ENCODE data around the gene STIM2.

Gene STIM2

DNA sequence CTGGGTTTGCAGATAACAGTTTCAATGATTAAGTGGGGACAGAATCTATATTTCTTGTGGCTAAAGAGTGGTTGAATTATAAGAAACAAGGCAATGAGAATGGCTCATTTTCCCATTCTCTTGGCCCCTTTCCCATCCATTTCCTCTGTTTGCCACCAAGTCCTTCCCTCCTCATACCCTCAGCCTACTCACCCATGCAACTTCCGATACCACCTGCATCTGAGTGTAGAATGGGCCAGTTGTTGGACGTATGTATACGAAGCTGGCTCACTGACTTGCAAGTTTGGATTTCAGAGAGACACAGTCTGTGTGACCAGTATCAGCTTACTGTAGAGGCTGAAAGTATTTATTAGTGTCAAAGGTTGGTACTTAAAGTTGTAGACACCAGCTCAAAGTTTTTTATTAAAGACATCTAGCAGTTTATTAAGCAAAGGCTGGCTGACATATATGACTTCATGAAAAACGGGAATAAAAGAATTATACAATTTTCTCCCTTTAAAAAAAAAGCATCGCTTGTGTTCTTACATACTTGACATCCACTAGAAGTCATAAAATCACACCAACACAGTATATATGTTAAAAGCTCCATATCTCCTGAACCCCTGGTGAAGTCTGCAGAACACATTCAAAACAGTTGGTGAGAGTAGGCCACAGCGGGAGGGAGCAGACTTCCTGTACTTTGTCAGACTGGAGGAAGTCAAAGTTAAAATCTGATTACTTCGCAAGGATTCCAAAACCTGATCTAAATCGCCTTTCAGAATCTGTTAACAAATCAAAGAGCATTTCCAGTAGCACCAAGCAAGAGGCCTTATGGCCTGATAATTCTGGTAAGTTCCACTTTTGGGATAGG is 22.4 kb upstream of the STIM2 start:
- DNase-seq = no peak

DNA sequence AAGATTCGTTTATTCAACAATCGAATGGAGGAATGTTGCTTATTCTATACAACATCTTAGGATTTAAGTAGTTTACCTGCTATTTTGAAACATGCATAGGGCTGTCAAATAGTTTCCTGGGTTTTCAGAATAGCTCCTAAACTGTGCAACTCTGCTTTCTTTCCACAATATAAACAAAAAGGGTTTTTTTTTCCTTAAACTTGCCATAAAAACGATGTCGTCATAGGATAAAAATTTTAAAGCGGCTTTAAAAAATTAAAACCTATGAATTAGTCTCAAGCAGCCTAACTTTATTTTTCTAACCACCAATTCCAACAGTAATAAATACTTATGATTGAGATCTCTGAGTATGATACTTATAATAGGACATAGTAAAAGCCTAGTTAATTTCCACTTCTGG is 21.6 kb upstream of the STIM2 start:
- no peak for DNase-seq

DNA sequence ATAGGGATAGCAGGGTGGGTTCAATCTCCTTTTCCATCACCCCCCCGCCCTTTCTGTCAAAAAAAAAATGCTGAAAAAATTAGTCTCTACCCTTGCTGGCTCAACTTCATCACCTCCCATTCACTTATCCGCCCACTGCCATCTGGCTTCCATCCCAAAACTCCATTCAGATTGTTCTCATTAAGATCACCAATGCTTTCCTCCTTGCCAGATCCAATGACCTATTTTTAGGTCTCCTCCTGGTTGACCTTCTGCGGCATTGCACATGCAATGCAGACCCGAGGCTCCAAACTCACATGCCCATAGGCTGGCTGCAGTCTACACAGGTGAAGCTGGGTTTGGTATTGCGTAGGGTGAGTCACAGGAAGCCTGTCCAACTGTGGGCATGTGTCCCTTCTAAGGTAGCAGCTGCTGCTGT is 21.1 kb upstream of the STIM2 start:
- no peak for DNase-seq

DNA sequence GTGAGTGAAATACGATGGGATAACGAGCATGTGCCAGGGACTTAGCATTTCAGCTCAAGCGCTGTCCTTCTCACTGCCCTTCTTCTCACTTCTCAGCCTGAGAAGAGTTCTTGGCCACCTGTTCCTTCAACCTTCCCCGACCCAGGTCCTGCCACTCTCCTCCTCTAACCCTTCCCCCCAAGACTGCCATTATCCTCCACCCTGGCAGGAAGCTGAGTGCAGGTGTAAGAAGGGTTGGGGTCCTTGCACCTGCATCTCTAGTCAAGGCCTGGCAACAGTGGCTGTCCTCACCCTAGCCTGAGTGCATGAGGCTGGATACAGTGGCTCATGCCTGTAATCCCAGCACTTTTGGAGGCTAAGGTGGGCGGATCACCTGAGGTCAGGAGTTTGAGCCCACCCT is 19.9 kb upstream of the STIM2 start:
- no peak for DNase-seq

DNA sequence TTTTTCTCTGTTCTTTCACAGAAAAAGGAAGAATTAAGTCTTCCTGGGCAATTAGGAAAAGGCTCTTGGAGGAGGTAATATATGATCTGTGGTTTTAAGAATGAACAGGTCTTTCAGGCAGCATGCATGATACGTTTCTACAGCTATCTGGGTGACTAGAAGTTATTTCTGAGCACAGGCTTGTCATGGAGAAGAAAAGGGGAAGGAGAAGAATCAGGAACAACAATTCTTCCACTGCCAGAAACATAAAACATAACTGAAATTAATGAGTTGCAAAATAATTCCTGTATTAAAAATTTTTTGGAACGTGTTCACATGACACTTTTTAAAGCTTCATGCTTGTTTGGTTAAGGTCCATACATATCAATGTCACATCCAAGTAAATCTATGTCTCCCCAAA is 17.7 kb upstream of the STIM2 start:
- DNase-seq = no peak

DNA sequence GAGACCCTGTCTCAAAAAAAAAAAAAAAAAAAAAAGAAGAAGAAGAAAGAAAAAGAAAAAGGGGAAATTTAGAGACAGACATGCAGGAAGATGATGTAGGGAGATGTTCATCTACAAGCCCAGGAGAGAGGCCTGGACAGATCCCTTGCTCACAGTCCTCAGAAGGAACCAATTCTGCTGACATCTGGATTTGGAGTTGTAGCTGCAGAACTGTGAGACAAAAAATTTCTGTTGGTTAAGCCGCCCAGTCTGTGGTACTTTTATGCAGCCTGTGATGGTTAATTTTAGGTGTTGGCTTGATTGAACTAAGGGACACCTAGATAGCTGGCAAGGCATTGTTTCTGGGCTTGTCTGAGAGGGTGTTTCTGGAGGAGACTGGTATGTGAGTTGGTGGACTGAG is 10.1 kb upstream of the STIM2 start:
- DNase-seq = no peak

DNA sequence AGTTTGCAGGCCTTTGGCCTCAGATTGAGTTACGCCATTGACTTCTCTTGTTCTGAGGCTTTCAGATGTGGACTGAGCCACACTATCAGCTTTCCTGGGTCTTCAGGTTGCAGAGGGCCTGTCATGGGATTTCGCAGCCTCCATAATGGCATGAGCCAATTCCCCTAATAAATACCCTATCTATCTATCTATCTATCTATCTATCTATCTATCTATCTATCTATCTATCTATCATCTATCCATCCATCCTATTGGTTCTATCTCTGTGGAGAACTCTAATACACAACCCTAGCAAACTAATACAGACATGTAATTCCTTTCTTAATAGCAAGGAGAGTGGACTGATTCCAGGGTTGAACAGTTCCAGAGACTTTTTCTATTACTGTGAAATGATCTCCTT is 9.5 kb upstream of the STIM2 start:
- DNase-seq = no peak

DNA sequence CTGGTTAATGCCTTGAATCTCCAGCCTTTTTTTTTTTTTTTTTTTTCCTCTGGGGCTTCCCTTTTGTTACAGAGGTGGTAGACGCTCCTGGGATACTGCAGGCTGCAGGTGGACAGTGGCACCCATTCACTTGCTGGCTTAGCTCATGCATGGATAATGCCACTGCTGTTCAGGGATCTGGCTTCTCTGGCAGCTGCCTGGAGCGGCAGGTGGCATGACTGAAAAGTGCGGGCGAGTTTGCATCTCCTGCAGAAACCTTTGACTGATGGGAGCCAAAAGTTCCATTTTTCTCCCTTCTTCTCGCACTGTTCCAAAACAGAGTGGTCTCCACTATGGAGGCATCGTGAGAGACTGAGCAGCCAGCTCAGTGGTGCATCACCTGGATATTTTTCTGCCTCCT is 5.9 kb upstream of the STIM2 start:
- peak; percentile 8 for DNase-seq

DNA sequence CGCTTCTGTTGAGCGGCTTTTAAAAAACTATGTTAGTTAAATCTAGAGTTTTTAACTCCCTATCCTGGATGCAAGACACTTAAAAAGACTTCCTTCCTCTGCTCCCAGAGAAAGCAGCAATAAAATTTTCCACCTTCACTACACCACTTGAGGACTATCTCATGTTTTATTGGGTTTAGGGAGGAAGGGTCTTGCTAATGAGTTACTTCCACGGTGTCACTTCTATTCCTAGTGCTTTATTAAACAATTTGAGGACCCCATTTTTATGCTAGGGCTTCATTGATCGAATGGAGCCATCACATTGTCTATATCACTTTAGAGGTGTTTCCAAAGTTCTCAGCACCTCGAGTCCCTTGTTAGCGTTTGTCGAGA is 3.7 kb upstream of the STIM2 start:
- DNase-seq = no peak

DNA sequence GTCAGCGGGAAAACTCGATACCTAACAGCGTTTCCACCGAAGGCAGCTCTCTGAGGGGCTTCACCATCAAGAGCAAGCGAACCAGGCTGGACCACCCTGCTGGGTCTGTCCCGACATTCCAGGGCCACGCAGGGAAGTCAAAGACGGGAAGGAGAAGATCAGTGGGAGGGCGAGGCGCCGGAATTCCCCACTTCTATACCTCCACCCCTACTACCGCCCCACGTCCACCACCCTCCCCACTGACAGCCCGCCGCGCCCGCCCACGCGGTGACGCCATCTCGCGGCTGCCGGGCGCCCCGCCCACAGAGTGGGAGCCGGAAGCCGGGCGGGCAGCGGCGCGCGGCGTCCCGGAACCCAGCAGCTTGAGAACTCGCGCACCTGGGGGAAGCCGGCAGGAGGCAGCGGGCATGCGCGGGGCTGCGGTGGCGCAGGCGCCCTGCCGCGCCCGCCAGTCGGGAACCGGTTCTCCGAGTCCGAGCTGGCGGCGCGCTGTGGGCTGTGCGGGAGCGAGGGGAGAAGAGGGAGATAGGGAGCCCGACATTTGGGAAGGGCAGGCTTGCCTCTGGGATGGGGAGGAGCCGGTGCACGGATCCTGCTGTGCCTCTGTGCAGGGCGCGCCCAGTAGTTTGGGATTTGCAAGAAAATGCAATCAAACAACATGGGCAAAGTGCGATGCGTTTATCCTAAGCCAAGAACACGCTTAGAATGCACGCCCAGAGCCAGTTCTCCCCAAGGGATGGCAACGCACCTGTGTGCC is 3.2 kb upstream of the STIM2 start:
- peak; percentile 88 for DNase-seq

DNA sequence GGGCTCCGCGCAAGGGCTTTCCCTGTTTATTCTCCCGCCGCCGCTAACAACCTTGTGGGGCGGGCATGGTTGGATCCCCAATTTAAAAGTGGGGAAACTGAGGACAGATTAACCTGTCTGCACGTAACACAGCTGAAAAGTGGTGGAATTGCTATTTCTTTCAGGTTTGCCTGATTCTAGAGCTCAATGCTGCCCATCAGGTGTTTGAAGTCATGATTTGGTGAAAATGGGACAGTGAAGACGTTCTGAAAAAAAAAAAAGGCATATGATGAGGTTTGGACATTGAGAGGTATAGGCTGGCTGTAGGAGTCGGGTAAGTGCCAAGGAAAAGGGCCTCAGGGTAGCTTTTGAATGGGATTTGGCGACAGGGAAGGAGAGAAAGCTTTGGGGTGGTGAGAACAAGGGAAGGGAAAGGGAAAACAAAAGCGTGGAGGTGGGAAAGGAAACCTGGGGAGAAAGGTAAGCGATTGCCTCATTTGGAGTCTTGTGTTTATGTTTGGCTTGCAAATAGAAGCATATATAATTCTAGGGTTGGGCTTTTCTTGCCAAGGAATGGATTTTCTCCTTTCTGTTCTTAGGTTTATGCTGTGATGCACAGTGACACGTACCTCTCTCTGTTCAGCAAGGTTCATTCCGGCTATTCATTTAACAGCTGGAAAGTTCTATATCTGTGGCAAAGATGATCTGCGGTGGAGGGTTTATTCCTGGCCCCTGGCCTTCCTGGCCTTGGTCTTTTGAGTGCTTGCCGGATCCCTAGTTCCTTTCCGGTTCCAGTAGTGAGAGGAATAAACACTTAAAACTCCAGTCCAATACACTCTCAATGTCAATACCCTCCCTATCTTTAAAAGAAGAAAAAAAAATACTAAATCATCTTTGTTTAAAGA is 2.4 kb upstream of the STIM2 start:
- DNase-seq = no peak

DNA sequence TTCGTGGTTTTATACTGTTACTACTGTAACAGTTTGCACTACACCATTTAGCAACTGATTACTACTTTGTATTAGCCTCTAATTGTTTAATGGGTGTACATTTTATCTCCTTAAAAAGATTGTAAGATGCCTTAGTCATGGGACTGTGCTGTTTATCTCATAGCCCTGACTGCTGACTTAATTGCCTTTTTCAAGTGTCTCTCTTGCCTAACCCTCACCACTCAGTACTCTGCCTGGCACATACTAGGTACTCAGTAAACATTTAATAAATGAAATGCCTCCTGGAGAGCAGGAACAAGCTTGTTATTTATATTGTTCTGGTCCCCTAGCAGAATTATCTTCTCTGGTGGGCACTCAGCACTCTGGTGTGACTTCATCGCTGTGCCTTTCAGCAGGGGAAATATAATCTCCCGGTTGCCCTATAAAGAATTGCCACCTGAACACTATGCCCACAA is 1.7 kb upstream of the STIM2 start:
- DNase-seq = no peak

DNA sequence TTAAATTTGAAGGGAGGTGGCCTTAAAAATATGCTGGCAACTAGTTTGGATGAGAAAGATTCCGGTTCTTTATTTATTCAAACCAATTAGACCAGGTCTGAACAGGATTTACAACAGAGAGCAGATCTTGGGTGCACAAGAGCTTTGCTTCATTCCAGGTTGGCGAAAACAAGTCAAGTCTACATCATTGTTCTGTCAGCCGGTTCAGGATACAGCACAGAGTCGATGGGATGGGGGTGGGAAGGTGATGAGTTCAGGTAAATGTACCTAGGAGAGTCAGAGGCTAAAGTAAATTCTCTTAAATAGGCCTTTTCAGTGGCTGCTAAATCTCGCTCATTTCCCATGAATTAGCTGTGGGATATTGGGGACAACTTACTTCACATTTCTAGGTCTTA is 882 bp upstream of the STIM2 start:
- DNase-seq = no peak

DNA sequence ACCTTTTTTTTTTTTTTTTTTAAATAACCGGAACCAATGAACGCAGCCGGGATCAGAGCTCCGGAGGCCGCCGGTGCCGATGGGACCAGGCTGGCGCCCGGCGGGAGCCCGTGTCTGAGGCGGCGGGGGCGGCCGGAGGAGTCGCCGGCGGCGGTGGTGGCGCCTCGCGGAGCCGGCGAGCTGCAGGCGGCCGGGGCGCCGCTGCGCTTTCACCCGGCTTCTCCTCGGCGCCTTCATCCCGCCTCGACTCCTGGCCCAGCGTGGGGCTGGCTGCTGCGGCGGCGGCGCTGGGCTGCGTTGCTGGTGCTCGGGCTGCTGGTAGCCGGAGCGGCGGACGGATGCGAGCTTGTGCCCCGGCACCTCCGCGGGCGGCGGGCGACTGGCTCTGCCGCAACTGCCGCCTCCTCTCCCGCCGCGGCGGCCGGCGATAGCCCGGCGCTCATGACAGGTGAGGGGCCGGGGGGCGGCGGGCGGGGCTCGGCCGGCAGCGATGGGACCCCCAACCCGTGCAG is 337 bp downstream of the STIM2 start:
- DNase-seq = no peak

DNA sequence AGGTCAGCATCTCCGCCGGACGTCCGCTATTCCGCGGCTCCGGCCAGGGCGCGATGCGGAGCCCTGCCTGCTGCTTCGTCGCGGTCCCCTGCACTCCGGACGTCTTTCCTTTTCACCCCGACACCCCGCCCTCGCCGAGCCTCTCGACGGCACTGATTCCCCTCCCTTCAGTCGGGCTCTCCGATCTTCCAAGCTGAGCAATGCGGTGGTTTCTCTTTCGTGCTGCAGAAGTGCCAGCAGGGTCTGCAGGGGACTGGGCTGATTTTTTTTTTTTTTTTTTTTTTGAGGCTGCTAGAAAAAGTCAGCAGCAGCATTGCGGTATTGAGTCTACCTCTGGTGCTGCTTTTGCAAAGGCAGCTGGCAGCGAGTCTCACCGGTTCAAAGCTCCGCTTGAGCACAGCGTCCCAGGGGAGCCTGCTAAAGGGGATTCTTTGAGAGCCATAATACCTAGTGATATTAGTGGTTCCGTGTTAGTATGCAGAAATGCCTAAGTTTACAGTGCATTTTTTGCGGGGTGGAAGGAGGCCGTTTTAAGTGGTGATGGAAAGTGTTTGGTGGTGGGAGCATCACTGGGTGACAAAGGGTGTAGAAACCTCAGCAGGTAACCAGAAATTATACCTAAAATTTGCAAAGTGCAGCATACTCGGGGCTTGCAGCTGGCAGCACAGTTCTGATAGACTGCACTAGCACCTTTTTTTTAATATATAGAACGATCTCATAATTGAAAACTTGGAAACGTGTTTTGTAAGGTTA is 969 bp downstream of the STIM2 start:
- DNase-seq = peak; percentile 90

DNA sequence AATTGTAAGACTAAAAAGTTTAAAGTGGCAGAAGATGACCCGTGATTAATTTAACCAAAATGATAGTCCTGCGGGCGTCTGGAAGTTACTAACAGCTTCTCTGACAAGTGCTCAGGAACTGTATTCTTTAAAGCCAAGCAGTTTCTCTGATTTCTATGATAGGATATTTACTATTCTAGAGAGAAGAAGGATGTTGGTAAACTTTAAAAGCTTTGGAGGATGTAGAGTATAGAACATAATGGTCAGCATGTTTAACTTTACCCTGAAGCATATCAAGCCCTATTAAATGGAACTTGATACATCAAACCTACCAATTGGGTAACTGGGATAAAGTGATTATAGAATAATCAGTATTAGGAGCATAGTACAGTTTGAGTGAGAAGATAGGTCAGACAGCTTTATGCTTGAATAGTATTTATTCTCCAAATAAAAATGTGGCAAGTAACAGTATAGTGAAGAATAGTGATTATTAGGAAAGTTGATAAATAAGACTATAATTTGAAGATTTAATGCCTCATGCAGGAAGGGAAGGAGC is 1.8 kb downstream of the STIM2 start:
- no peak for DNase-seq

DNA sequence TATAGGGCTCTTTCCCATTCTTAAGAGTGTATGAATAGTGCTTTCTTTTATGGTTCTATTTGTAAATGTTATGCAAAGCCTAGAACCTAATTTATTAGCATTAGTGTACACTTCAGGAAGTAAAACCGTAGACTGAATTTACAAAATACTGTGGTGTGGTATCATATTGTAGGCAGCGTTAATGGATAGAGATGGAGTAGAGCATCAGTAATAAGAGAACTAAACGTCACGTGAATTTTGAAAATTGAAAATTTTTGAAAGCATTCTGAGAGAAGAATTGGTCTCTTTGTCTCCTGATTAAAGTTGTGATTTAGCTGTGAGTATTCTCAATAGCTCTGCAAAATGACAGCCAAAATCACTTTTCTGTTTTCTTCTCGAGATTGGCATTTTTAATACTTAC is 2.9 kb downstream of the STIM2 start:
- no peak for DNase-seq

DNA sequence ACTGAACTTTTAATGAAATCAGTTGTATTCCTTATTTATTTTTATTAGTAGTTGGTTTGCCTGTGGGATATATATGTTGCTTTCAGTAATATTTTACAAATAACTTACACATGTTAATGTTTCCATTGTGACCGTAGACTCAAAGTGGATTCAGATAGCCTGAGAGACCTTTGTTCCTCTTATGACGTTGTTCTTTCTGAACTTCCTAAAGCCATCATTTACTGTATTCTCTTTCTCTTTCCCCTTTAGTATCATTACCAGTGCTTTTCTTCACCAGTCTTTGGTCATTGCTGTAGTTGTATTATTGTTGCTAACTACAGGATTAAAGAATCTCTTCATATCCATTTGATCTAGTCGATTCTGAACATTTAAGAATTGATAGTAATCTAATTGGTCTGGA is 4.3 kb downstream of the STIM2 start:
- no peak for DNase-seq

DNA sequence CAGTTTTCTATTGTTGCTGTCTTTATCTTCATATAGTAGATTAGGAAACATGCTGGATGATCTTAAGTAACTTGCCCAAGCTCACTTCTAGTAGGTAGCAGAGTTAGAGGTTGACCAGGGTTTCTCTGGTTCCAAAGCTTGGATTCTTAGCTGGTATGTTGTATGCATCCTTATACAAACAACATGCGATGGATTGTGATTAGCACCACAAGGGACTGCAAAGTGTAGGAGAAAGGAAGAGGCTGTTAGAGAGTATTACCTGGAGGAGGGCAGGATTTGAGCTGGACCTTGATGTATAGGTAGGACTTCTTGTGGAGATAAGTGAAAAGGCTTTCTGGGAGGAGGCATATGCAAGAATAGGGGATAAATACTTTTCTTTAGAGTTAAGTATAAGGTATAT is 5.6 kb downstream of the STIM2 start:
- DNase-seq = no peak

DNA sequence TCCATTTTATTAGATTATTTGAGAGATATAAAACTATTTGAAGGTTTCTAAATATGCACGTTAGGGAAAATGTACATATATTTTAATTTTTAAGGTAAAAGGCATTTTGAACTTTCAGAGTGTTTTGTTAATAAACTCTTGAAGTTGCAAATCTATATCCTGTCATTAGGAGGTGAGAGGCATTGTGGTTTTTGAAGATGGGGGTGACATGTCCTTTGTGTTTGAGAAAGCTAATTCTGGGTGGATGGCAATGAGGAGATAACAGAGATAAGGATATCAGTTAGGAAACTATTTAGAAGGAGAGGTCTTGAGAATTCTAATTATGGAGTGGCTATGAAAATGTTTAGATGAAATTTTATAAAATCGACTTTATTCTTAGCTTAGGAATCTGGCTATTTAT is 6.1 kb downstream of the STIM2 start:
- no peak for DNase-seq

DNA sequence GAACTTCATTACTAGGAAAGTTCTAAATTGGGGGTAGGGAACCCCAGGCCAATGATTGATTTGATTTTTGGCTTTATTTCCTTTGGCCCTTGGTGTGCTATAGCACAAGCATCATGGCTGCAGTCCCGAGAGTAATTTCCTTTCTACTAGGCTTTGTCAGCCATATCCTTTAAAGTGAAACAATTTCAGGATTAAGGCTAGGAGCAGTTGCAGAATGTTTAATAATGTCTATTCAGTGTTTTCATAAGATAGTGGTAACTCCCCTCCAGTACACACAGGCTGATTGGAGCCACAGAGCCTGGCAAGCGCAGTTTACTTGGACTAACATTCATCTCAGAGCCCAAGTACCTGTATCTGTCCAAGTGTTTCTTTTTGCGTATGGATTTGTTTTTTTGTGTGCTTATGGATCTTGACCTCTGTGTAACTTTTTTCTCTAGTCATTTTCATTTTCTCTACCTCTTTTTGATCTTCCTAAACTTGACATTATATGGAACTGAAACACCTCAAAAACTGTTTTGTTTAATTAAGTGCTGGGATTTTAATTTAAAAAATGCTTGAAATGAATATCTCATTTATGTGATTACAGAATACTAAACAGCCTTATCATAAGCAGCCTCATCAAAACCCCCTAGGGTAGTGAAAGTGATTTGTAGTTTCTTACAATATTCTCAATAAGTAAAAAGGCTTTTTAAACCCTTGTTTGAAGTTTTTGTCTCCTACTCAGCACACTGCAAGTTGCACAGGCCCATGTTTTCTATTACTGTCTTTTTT is 7.5 kb downstream of the STIM2 start:
- no peak for DNase-seq

Data from retina (tissue), 1 donor.